H1 (cell line): Measurements from ENCODE around the gene ANKRD66. TPM values are rescaled to one million over a fixed set of nuclear protein-coding genes. Genes with fewer than 3 reads are reported as not detected.

Source experiments
- CTCF ChIA-PET: fragments of 300-600 bp; sonication (Branson Sonifier 250); formaldehyde crosslinking; loops from one replicate; lab custom pipeline; 2021; ENCODE audit not compliant: partially characterized antibody; lab: Charles Lee
- POLR2A ChIA-PET: fragments of 300-600 bp; sonication (Branson Sonifier 250); formaldehyde crosslinking; loops from one replicate; lab custom pipeline; 2021; ENCODE audit warnings: inconsistent platforms; ENCODE audit not compliant: partially characterized antibody; lab: Charles Lee
- DNase-seq, 2 experiments: peaks; one replicate each; pipeline versions ENCODE4 v3.0.0 to v3.0.0-alpha.2; 2010 to 2022; ENCODE audit warnings: low spot score in 2 of 2, low read depth in 1 of 2, mixed read lengths in 1 of 2
- FAIRE-seq: peaks from 2 replicates; lab custom pipeline; 2011; peaks lifted over from hg19 to GRCh38; lab: Jason Lieb, UNC
- H2AFZ ChIP-seq: 2 replicates; pipeline ENCODE4 v1.8.1; 2012; ENCODE audit warnings: low read length, inconsistent platforms
- H2AK5ac ChIP-seq: 2 replicates; pipeline ENCODE4 v1.6.1; 2013; ENCODE audit warnings: low read depth, low read length
- H2BK120ac ChIP-seq: replicated peaks from 2 replicates; pipeline ENCODE3; 2013; ENCODE audit warnings: low read depth, low read length, inconsistent platforms
- H2BK12ac ChIP-seq: 2 replicates; pipeline ENCODE4 v1.6.1; 2013; ENCODE audit warnings: low read depth, low read length
- H2BK15ac ChIP-seq: 2 replicates; pipeline ENCODE4 v1.6.1; 2013; ENCODE audit warnings: low read length
- H2BK20ac ChIP-seq: 2 replicates; pipeline ENCODE4 v1.6.1; 2013; ENCODE audit warnings: low read length
- H2BK5ac ChIP-seq: 2 replicates; pipeline ENCODE4 v1.6.1; 2013; ENCODE audit warnings: low read depth, low read length
- H3K14ac ChIP-seq: 2 replicates; pipeline ENCODE4 v1.6.1; 2013; ENCODE audit warnings: inconsistent platforms; ENCODE audit not compliant: insufficient read length
- H3K18ac ChIP-seq: 2 replicates; pipeline ENCODE4 v1.6.1; 2013; ENCODE audit warnings: low read length; ENCODE audit errors: extremely low read depth
- H3K23ac ChIP-seq: 2 replicates; pipeline ENCODE4 v1.6.1; 2013; ENCODE audit warnings: inconsistent platforms; ENCODE audit not compliant: insufficient read length
- H3K23me2 ChIP-seq: 2 replicates; pipeline ENCODE4 v1.6.1; 2013; ENCODE audit warnings: low read depth, low read length
- H3K27ac ChIP-seq: 2 replicates; pipeline ENCODE4 v1.6.1; 2011; ENCODE audit warnings: low read depth, low read length, inconsistent platforms
- H3K27me3 ChIP-seq, 4 experiments: replicated peaks in 1 of 4; 1 replicate in 1 of 4; 2 replicates in 3 of 4; pipeline versions ENCODE4 v1.6.1 to v1.8.1; 2011 to 2013; ENCODE audit warnings: low read length in 3 of 4, mild to moderate bottlenecking in 3 of 4, inconsistent platforms in 2 of 4, mixed read lengths in 2 of 4, moderate library complexity in 1 of 4; ENCODE audit not compliant: control insufficient read depth in 3 of 4, insufficient read depth in 3 of 4; ENCODE audit errors: extremely low read depth in 1 of 4
- H3K36me3 ChIP-seq, 4 experiments: 2 replicates each; pipeline versions ENCODE4 v1.6.1 to v1.8.1; 2011 to 2013; ENCODE audit warnings: mild to moderate bottlenecking in 4 of 4, low read length in 3 of 4, moderate library complexity in 2 of 4, control low read depth in 1 of 4, inconsistent platforms in 1 of 4; ENCODE audit not compliant: insufficient read depth in 4 of 4, control insufficient read depth in 2 of 4
- H3K4ac ChIP-seq: replicated peaks from 2 replicates; pipeline ENCODE3; 2013; ENCODE audit warnings: low read length, low read depth, mixed read lengths, inconsistent platforms; ENCODE audit not compliant: insufficient read length
- H3K4me1 ChIP-seq, 4 experiments: replicated peaks in 1 of 4; 1 replicate in 1 of 4; 2 replicates in 3 of 4; pipeline versions ENCODE4 v1.6.1 to v1.8.1; 2011 to 2013; ENCODE audit warnings: low read length in 3 of 4, inconsistent platforms in 2 of 4, mixed read lengths in 1 of 4; ENCODE audit not compliant: insufficient read depth in 4 of 4, control insufficient read depth in 3 of 4
- H3K4me2 ChIP-seq, 2 experiments: 2 replicates each; pipeline versions ENCODE4 v1.6.1 to v1.8.1; 2011 to 2013; ENCODE audit warnings: low read depth in 2 of 2, low read length in 2 of 2, control low read depth in 1 of 2, inconsistent platforms in 1 of 2, mild to moderate bottlenecking in 1 of 2; ENCODE audit not compliant: insufficient read depth in 1 of 2
- H3K4me3 ChIP-seq, 4 experiments: fragments of 200-600, 300-600 bp in 1 of 4; sonication (generic), shearing (Covaris generic), sonication (Bioruptor Twin) in 1 of 4; 2 replicates each; pipeline versions ENCODE4 v1.5.1 to v1.8.1; 2011 to 2016; ENCODE audit warnings: low read length in 4 of 4, low read depth in 3 of 4, control low read depth in 2 of 4, inconsistent platforms in 2 of 4, mild to moderate bottlenecking in 2 of 4, mixed read lengths in 1 of 4, moderate library complexity in 1 of 4; ENCODE audit not compliant: insufficient read depth in 2 of 4; ENCODE audit errors: extremely low read depth in 1 of 4
- H3K56ac ChIP-seq: replicated peaks from 2 replicates; pipeline ENCODE3; 2013; ENCODE audit warnings: low read depth, mild to moderate bottlenecking, mixed read lengths, low read length, inconsistent platforms; ENCODE audit not compliant: insufficient read length
- H3K79me1 ChIP-seq: 2 replicates; pipeline ENCODE4 v1.6.1; 2013; ENCODE audit warnings: low read depth, low read length, control low read depth
- H3K79me2 ChIP-seq, 2 experiments: 2 replicates each; pipeline versions ENCODE4 v1.6.1 to v1.8.1; 2012 to 2013; ENCODE audit warnings: low read length in 2 of 2, mild to moderate bottlenecking in 2 of 2, inconsistent platforms in 1 of 2; ENCODE audit not compliant: insufficient read depth in 2 of 2, control insufficient read depth in 1 of 2
- H3K9ac ChIP-seq, 4 experiments: replicated peaks in 1 of 4; 1 replicate in 1 of 4; 2 replicates in 3 of 4; pipeline versions ENCODE4 v1.6.1 to v1.8.1; 2011 to 2013; ENCODE audit warnings: low read depth in 3 of 4, low read length in 3 of 4, control low read depth in 2 of 4, mild to moderate bottlenecking in 2 of 4, moderate library complexity in 2 of 4, inconsistent platforms in 1 of 4; ENCODE audit errors: extremely low read depth in 1 of 4
- H3K9me3 ChIP-seq, 2 experiments: 2 replicates each; pipeline versions ENCODE4 v1.6.1 to v1.8.1; 2012 to 2013; ENCODE audit warnings: mild to moderate bottlenecking in 2 of 2, moderate library complexity in 2 of 2, control low read depth in 1 of 2, inconsistent platforms in 1 of 2, low read depth in 1 of 2, low read length in 1 of 2, mixed read lengths in 1 of 2; ENCODE audit not compliant: insufficient read depth in 2 of 2
- H4K20me1 ChIP-seq, 2 experiments: replicated peaks in 1 of 2; 2 replicates each; pipeline versions ENCODE3 to v1.8.1; 2011 to 2013; ENCODE audit warnings: inconsistent platforms in 2 of 2, low read length in 2 of 2, mild to moderate bottlenecking in 1 of 2; ENCODE audit not compliant: insufficient read depth in 2 of 2, control insufficient read depth in 1 of 2
- H4K5ac ChIP-seq: 2 replicates; pipeline ENCODE4 v1.6.1; 2013; ENCODE audit warnings: low read length, low read depth, mixed read lengths, inconsistent platforms; ENCODE audit not compliant: insufficient read length
- H4K8ac ChIP-seq: 2 replicates; pipeline ENCODE4 v1.8.0; 2013; ENCODE audit warnings: mild to moderate bottlenecking, moderate library complexity, low read length, inconsistent platforms; ENCODE audit not compliant: insufficient read depth; ENCODE audit errors: extremely low read depth
- H4K91ac ChIP-seq: replicated peaks from 2 replicates; pipeline ENCODE3; 2013; ENCODE audit warnings: low read length, mixed read lengths, inconsistent platforms; ENCODE audit not compliant: insufficient read length
- BACH1 ChIP-seq: IDR thresholded peaks from 2 replicates; pipeline ENCODE4 v1.6.1; 2012; ENCODE audit warnings: low read length, improper control_type of control experiment
- BCL11A ChIP-seq, 2 experiments: IDR thresholded peaks; one replicate each; pipeline ENCODE4 v1.6.1; 2011; ENCODE audit warnings: low read depth in 2 of 2, low read length in 2 of 2, mild to moderate bottlenecking in 2 of 2
- CHD1 ChIP-seq: IDR thresholded peaks from 2 replicates; pipeline ENCODE4 v1.6.1; 2012; ENCODE audit warnings: low read depth, low read length, improper control_type of control experiment
- EP300 ChIP-seq, 2 experiments: IDR thresholded peaks; 1 replicate in 1 of 2; 2 replicates in 1 of 2; pipeline ENCODE4 v1.6.1; 2011 to 2012; ENCODE audit warnings: low read depth in 2 of 2, low read length in 2 of 2, mild to moderate bottlenecking in 2 of 2, borderline replicate concordance in 1 of 2, inconsistent platforms in 1 of 2, moderate library complexity in 1 of 2
- SP2 ChIP-seq: IDR thresholded peaks from 2 replicates; pipeline ENCODE4 v1.6.1; 2012; ENCODE audit warnings: mild to moderate bottlenecking, low read length, inconsistent platforms
- TCF12 ChIP-seq: IDR thresholded peaks from 2 replicates; pipeline ENCODE4 v1.6.1; 2011; ENCODE audit warnings: low read depth, mild to moderate bottlenecking, low read length
- TEAD4 ChIP-seq: IDR thresholded peaks from 2 replicates; pipeline ENCODE4 v1.6.1; 2012; ENCODE audit warnings: low read depth, low read length, inconsistent platforms, mixed read lengths
- USF2 ChIP-seq: IDR thresholded peaks from 2 replicates; pipeline ENCODE4 v1.6.1; 2011; ENCODE audit warnings: low read length, improper control_type of control experiment
- WGBS, 2 experiments: shearing (Covaris generic) in 1 of 2; methylation state at CpG; one replicate each; pipeline versions ENCODE4 v1.1.6 to v1.1.7; 2013 to 2015; ENCODE audit warnings: low lambda C conversion rate in 2 of 2, mixed read lengths in 2 of 2, inconsistent platforms in 1 of 2, low coverage in 1 of 2, missing lambda C conversion rate in 1 of 2; ENCODE audit not compliant: insufficient replicate concordance in 2 of 2, insufficient coverage in 1 of 2, insufficient read length in 1 of 2; ENCODE audit errors: extremely low coverage in 1 of 2, missing lambda C conversion rate in 1 of 2; 5-methylcytosine and 5-hydroxymethylcytosine counted together
- polyA plus RNA-seq, 7 experiments: library from polyadenylated mRNA; depleted of rRNA in 3 of 7; stranded (reverse) in 5 of 7; unstranded in 2 of 7; fragments of >200 nt in 5 of 7; fragments of 200-250 nt in 2 of 7; gene quantifications; 1 replicate in 5 of 7; 2 replicates in 1 of 7; 4 replicates in 1 of 7; pipeline versions ENCODE4 v1.2.1 to v1.2.3, GENCODE V29; 2011 to 2013; ENCODE audit warnings: missing spikeins in 2 of 7, mixed read lengths in 2 of 7
- total RNA-seq: library from RNA; stranded (reverse); fragmentation: NEBNext Ultra II Directional; extraction: Animal tissue kit (Norgen Biotek cat#: 25700); gene quantifications from 2 replicates; pipeline ENCODE4 v1.2.1, GENCODE V29; 2021

ANKRD66 gene
- total and polyA plus RNA-seq, 2 of the 8 experiments (the other 6 are each of a cell fraction or from before 2014, with no cell fraction given): 0.05 TPM; not detected in 1

GRCh38 chr6:46794068-46794467, 47.3 kb downstream of the ANKRD66 start:
- Histone ChIP-seq H3K4me3 (no peak overlapping the region), H3K4ac (no peak overlapping the region), H2BK120ac (no peak overlapping the region), H3K4me2 (no peak overlapping the region), H4K20me1 (no peaks in the 10 kb centered on the region), H2BK20ac (no peak overlapping the region), H4K8ac (no peak overlapping the region), H2BK15ac (no peak overlapping the region), H3K23ac (no peak overlapping the region), H3K27me3 (no peaks in the 10 kb centered on the region), H3K9me3 (no peaks in the 10 kb centered on the region), H3K4me1 (no peaks in the 10 kb centered on the region), H2BK12ac (no peak overlapping the region), H3K79me1 (no peaks in the 10 kb centered on the region), H3K56ac (no peak overlapping the region), H4K5ac (no peak overlapping the region), H2AK5ac (no peak overlapping the region), H2BK5ac (no peak overlapping the region), H2AFZ (no peak overlapping the region), H3K27ac (no peak overlapping the region), H4K91ac (no peak overlapping the region)
- POLR2A ChIA-PET: interaction anchor here (0.9 kb wide), 1 partner anchor 623 kb away, joined by 3 read pairs; the partner anchor contains the start of gene ENPP5
- FAIRE-seq: no peak
- WGBS, 2 experiments: 84% methylated on average over 3 of the region's 3 CpGs; no CpG with 5 or more reads in 1 of the 2 experiments
- CTCF ChIA-PET: interaction anchor here (0.9 kb wide), 1 partner anchor 62 kb away, joined by 3 read pairs; no protein-coding TSS in a partner anchor
- TF ChIP-seq BACH1 (no peak), TCF12 (no peak), SP2 (no peak), USF2 (no peak), TEAD4 (no peak), EP300 (IDR thresholded peaks at IDR 0.05; ENCODE audit: borderline replicate concordance in 1 of 2, low read depth in 2 of 2, low read length in 2 of 2) (no peak), CHD1 (no peak), BCL11A (IDR thresholded peaks at IDR 0.05; ENCODE audit: low read depth in 2 of 2, low read length in 2 of 2) (no peak)
- TF ChIP-seq, all 59 proteins: peak for 0
- Histone ChIP-seq H3K18ac (no peak overlapping the region), H3K36me3 (no peaks in the 10 kb centered on the region), H3K9ac (no peak overlapping the region), H3K23me2 (no peaks in the 10 kb centered on the region), H3K14ac (no peak overlapping the region), H3K79me2 (no peaks in the 10 kb centered on the region)
- DNase-seq: no peak
